OCI-LY7 (cell line): ENCODE measurements around the gene CTNND2. TPM values are rescaled to one million over a fixed set of nuclear protein-coding genes. Genes with fewer than 3 reads are reported as not detected.

Experiments used
- BruUV-seq: library from RNA; stranded (reverse); fragments of 400-500 nt; replicated peaks from 2 replicates; lab custom pipeline; 2021; lab: Mats Ljungman, UMichigan
- CTCF ChIA-PET: fragments of 300-600 bp; sonication (Branson Sonifier 250); formaldehyde crosslinking; loops from one replicate; lab custom pipeline; 2022; ENCODE audit warnings: antibody characterized with exemption; ENCODE audit not compliant: unreplicated experiment; lab: Charles Lee
- POLR2A ChIA-PET: fragments of 300-600 bp; sonication (Branson Sonifier 250); formaldehyde crosslinking; loops from one replicate; lab custom pipeline; 2022; ENCODE audit warnings: antibody characterized with exemption; lab: Charles Lee
- DNase-seq: peaks from one replicate; pipeline ENCODE4 v3.0.0-alpha.2; 2015; ENCODE audit warnings: low spot score
- H2AFZ ChIP-seq: fragments of 200-600 bp; sonication (generic), shearing (Covaris generic); 2 replicates; pipeline ENCODE4 v1.6.1; 2014; ENCODE audit warnings: mild to moderate bottlenecking, antibody characterized with exemption, low read length, moderate library complexity
- H3K27ac ChIP-seq: fragments of 200-600 bp; sonication (generic); 2 replicates; pipeline ENCODE4 v1.5.1; 2014; ENCODE audit warnings: mixed run types, low read depth, mild to moderate bottlenecking, moderate library complexity, low read length, inconsistent platforms; ENCODE audit not compliant: poor library complexity, severe bottlenecking
- H3K36me3 ChIP-seq: fragments of 200-600 bp; sonication (generic); 2 replicates; pipeline ENCODE4 v1.6.1; 2014; ENCODE audit warnings: mild to moderate bottlenecking, antibody characterized with exemption, low read length, moderate library complexity, mixed read lengths; ENCODE audit not compliant: insufficient read depth
- H3K4me1 ChIP-seq: fragments of 200-600 bp; sonication (generic); 2 replicates; pipeline ENCODE4 v1.5.1; 2014; ENCODE audit warnings: mild to moderate bottlenecking, low read length; ENCODE audit not compliant: insufficient read depth, poor library complexity, severe bottlenecking
- H3K4me2 ChIP-seq: fragments of 200-600 bp; sonication (generic); 2 replicates; pipeline ENCODE4 v1.6.1; 2014; ENCODE audit warnings: mild to moderate bottlenecking, low read length
- H3K4me3 ChIP-seq: fragments of 200-600 bp; sonication (generic); 2 replicates; pipeline ENCODE4 v1.5.1; 2014; ENCODE audit warnings: mild to moderate bottlenecking, low read depth, low read length; ENCODE audit not compliant: poor library complexity, severe bottlenecking
- H3K79me2 ChIP-seq: fragments of 200-600 bp; sonication (generic); 2 replicates; pipeline ENCODE4 v1.6.1; 2016; ENCODE audit warnings: low read depth, mild to moderate bottlenecking, low read length, moderate library complexity, mixed read lengths; ENCODE audit not compliant: insufficient read depth
- H3K9me2 ChIP-seq: fragments of 200-600 bp; sonication (generic); 2 replicates; pipeline ENCODE4 v1.6.1; 2016; ENCODE audit warnings: mild to moderate bottlenecking, low read length, mixed read lengths; ENCODE audit not compliant: insufficient read depth
- H3K9me3 ChIP-seq: fragments of 200-600 bp; sonication (generic); 2 replicates; pipeline ENCODE4 v1.6.1; 2014; ENCODE audit warnings: mild to moderate bottlenecking, mixed run types, low read length, mixed read lengths
- H4K20me1 ChIP-seq: fragments of 200-600 bp; sonication (generic); 2 replicates; pipeline ENCODE4 v1.6.1; 2014; ENCODE audit warnings: mild to moderate bottlenecking, antibody characterized with exemption, low read length, moderate library complexity, mixed read lengths; ENCODE audit not compliant: insufficient read depth
- EZH2phosphoT487 ChIP-seq: fragments of 200-600 bp; sonication (generic); IDR thresholded peaks from 2 replicates; pipeline ENCODE4 v1.6.1; 2018; ENCODE audit warnings: low read depth, borderline replicate concordance, mild to moderate bottlenecking, mixed run types, antibody characterized with exemption, low read length, moderate library complexity, mixed read lengths
- intact Hi-C: fragments of 100-400 bp; cut with micrococcal nuclease; formaldehyde crosslinking; loops from one replicate; pipeline ENCODE4 v1.10.0; 2022; ENCODE audit not compliant: unreplicated experiment
- total RNA-seq, 2 experiments: library from RNA; depleted of rRNA in 1 of 2; stranded (reverse); fragments of >200 nt in 1 of 2; shearing (Covaris generic) in 1 of 2; gene quantifications; 2 replicates each; pipeline ENCODE4 v1.2.3, GENCODE V29; 2014 to 2022
- TF ChIP-seq, protein P1 (sequence below): fragments of 200-600 bp; sonication (generic); conservative IDR thresholded peaks from 2 replicates; pipeline ENCODE4 v1.5.1; 2014; ENCODE audit warnings: mild to moderate bottlenecking, antibody characterized with exemption, low read length, moderate library complexity, mixed read lengths

CTNND2 gene
- total RNA-seq, 2 experiments from 2014 or later: not detected

GRCh38 chr5:11905206-11905605, 960 bp upstream of the CTNND2 start:
- H3K4me1 ChIP-seq: no peaks in the 10 kb centered on the region
- no peaks in the 10 kb centered on the region for H4K20me1 ChIP-seq
- no peak for DNase-seq
- H3K9me3 ChIP-seq: no peaks in the 10 kb centered on the region
- no peaks in the 10 kb centered on the region for H3K79me2 ChIP-seq
- H3K4me3 ChIP-seq: no peak overlapping the region
- H3K9me2 ChIP-seq: no peaks in the 10 kb centered on the region
- H2AFZ ChIP-seq: no peak overlapping the region
- H3K27ac ChIP-seq: no peak overlapping the region
- intact Hi-C loops: no loop called here
- TF ChIP-seq EZH2phosphoT487: no peak
- TF ChIP-seq, protein P1, sequence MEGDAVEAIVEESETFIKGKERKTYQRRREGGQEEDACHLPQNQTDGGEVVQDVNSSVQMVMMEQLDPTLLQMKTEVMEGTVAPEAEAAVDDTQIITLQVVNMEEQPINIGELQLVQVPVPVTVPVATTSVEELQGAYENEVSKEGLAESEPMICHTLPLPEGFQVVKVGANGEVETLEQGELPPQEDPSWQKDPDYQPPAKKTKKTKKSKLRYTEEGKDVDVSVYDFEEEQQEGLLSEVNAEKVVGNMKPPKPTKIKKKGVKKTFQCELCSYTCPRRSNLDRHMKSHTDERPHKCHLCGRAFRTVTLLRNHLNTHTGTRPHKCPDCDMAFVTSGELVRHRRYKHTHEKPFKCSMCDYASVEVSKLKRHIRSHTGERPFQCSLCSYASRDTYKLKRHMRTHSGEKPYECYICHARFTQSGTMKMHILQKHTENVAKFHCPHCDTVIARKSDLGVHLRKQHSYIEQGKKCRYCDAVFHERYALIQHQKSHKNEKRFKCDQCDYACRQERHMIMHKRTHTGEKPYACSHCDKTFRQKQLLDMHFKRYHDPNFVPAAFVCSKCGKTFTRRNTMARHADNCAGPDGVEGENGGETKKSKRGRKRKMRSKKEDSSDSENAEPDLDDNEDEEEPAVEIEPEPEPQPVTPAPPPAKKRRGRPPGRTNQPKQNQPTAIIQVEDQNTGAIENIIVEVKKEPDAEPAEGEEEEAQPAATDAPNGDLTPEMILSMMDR: no peak
- H3K4me2 ChIP-seq: no peak overlapping the region
- ChIA-PET CTCF (no interaction called here), POLR2A (interaction anchor here (0.8 kb wide), 1 partner anchor 14 kb away, joined by 5 read pairs; no protein-coding TSS in a partner anchor)
- H3K36me3 ChIP-seq: no peaks in the 10 kb centered on the region
- no TSS peak for BruUV-seq

GRCh38 chr5:11903614-11904264, 507 bp downstream of the CTNND2 start:
- intact Hi-C loops: no loop called here
- Histone ChIP-seq H3K79me2 (no peaks in the 10 kb centered on the region), H4K20me1 (no peaks in the 10 kb centered on the region), H3K4me2 (no peak overlapping the region), H2AFZ (no peak overlapping the region), H3K9me3 (no peaks in the 10 kb centered on the region), H3K27ac (no peak overlapping the region), H3K9me2 (no peaks in the 10 kb centered on the region), H3K4me3 (no peak overlapping the region), H3K36me3 (no peaks in the 10 kb centered on the region), H3K4me1 (no peaks in the 10 kb centered on the region)
- BruUV-seq: no TSS peak
- DNase-seq: no peak
- ChIA-PET POLR2A (no interaction called here), CTCF (no interaction called here)
- no peak for TF ChIP-seq EZH2phosphoT487
- TF ChIP-seq, protein P1: no peak

DNA sequence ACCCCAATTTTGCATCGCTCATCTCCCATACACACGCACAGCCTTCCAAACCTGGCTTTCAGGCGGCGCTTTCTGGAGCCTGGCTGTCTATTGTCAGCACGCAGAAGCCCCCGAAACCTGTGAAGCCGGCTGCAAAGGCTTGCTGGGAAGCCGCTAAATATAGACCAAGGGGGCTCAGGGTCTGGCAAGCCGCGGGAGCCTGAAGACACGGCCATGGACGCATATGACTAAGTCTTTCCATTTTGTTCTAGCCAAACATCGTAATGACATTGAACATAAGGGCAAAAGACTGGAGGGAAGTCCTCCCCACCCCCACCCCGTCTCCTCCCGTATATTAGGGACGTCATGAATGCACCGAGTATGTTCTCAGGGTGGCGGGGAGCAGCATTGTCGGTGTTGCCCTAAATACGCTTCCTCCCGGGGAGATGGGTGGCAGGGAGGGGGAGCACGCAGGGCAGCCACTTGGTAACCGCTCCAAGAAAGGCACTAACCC, 1.1 kb downstream of the CTNND2 start:
- Histone ChIP-seq H4K20me1 (no peaks in the 10 kb centered on the region), H3K9me2 (no peaks in the 10 kb centered on the region), H3K79me2 (no peaks in the 10 kb centered on the region), H3K36me3 (no peaks in the 10 kb centered on the region), H3K27ac (no peak overlapping the region), H3K4me2 (no peak overlapping the region), H3K9me3 (no peaks in the 10 kb centered on the region), H3K4me3 (no peak overlapping the region), H2AFZ (no peak overlapping the region), H3K4me1 (no peaks in the 10 kb centered on the region)
- TF ChIP-seq, protein P1: no peak
- no peak for TF ChIP-seq EZH2phosphoT487
- ChIA-PET POLR2A (no interaction called here), CTCF (no interaction called here)
- no peak for DNase-seq
- no TSS peak for BruUV-seq
- intact Hi-C loops: no loop called here
